Activated T-cell treated with anti-CD3 and anti-CD28 coated beads, Interleukin-2, amount 50 U/mL, for 4 hours (primary cell): Measurements from ENCODE around the gene ONECUT1. TPM values are rescaled to one million over a fixed set of nuclear protein-coding genes. Genes with fewer than 3 reads are reported as not detected.

Experiments
- ATAC-seq, 2 donors: fragments of 200-7000 bp; cut with Tn5 transposase; one replicate each; pipeline ENCODE4 v1.10.0; 2021
- DNase-seq: peaks from one replicate; pipeline ENCODE4 v3.0.0-alpha.2; 2020
- H3K27me3 Mint-ChIP-seq: one replicate; pipeline ENCODE4 v1.8.0; 2021; ENCODE audit warnings: low read depth, mixed read lengths
- H3K36me3 Mint-ChIP-seq: one replicate; pipeline ENCODE4 v1.8.0; 2022; ENCODE audit warnings: mixed read lengths; ENCODE audit not compliant: insufficient read depth
- H3K4me1 Mint-ChIP-seq: one replicate; pipeline ENCODE4 v1.8.0; 2021; ENCODE audit warnings: low read depth, mixed read lengths
- H3K4me3 Mint-ChIP-seq: one replicate; pipeline ENCODE4 v1.8.0; 2021; ENCODE audit warnings: mild to moderate bottlenecking, moderate library complexity, mixed read lengths
- H3K9me3 Mint-ChIP-seq: one replicate; pipeline ENCODE4 v1.8.0; 2021; ENCODE audit warnings: mixed read lengths
- total RNA-seq, 3 donors: library from RNA; stranded (reverse); gene quantifications; one replicate each; pipeline ENCODE4 v1.2.1, GENCODE V29; 2021

ONECUT1 gene
- total RNA-seq, 3 donors from 2014 or later = 0.25 TPM; not detected in 2

DNA sequence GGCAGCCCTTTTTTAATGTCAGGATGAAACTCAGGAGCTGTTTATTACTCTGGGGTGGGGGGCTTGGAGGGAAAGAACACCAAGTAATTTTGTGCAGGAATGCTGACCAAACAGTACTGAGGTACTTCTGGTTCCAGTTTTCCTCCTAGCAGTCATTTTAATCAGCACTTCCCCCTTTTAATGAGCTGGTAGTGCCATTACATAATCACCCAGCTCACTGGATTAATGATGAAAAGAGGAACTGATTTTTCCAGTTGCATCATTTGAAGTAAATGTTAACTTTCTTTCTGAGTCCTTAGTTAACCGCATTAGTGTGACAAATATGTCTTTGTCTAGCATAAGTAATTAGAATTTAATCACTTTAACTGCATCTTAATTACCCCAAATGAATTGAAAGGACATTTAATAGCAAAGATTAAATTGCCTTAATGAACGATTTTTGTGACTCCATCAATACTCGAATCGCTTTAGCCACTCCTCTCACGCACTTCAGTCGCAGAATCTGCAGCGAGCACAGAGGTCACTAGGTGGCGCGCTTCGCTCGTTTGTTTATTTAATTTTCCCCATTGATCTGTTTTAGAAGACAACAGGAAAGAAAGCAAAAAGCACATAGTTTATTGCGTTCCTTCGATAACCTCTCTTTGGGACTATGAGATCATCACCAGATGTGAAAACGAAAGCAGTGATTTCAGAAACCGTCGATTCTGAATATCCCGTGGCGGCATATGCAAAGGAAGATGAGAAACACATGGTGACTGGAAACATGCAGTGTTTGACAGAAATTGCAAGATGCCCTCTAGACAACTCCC is 9.8 kb downstream of the ONECUT1 start:
- Mint-ChIP-seq H3K4me3 (peak overlapping the region; percentile 32), H3K4me1 (peaks cover 21% of the 10 kb centered on the region), H3K36me3 (no peaks in the 10 kb centered on the region), H3K9me3 (no peaks in the 10 kb centered on the region), H3K27me3 (peaks cover 81% of the 10 kb centered on the region)
- ATAC-seq (peak; percentile 56 to 62), DNase-seq (peak; percentile 55)

- ATAC-seq (no peak), DNase-seq (no peak)
- peaks cover 77% of the 10 kb centered on the region for H3K27me3 Mint-ChIP-seq
- H3K9me3 Mint-ChIP-seq = no peaks in the 10 kb centered on the region
- no peaks in the 10 kb centered on the region for H3K36me3 Mint-ChIP-seq
- peaks cover 17% of the 10 kb centered on the region for H3K4me1 Mint-ChIP-seq
- no peak overlapping the region for H3K4me3 Mint-ChIP-seq
Measured at GRCh38 chr15:52778457-52778856, 11.7 kb downstream of the ONECUT1 start.

DNA sequence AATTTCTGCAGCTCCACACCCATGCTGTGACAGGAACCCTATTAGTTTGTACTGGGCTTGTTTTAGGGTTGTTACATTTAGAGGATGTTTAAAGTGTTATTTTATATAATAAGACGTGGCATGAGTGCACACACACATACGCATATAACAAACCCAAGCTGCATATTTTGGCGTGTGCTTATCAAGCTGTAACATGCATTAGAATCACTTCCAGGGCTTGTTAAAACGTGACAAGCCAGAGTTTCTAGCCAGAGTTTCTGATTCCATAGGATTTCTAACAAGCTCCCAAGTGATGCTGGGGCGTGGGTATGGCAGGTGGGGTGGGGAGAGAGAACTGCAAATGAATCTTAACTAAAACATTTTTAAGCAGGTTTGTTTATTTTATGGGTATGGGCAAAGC is 17.4 kb downstream of the ONECUT1 start:
- no peaks in the 10 kb centered on the region for H3K36me3 Mint-ChIP-seq
- H3K4me1 Mint-ChIP-seq = no peaks in the 10 kb centered on the region
- ATAC-seq = no peak
- no peak overlapping the region for H3K4me3 Mint-ChIP-seq
- H3K27me3 Mint-ChIP-seq = peaks cover 51% of the 10 kb centered on the region
- no peaks in the 10 kb centered on the region for H3K9me3 Mint-ChIP-seq
- DNase-seq = no peak

DNA sequence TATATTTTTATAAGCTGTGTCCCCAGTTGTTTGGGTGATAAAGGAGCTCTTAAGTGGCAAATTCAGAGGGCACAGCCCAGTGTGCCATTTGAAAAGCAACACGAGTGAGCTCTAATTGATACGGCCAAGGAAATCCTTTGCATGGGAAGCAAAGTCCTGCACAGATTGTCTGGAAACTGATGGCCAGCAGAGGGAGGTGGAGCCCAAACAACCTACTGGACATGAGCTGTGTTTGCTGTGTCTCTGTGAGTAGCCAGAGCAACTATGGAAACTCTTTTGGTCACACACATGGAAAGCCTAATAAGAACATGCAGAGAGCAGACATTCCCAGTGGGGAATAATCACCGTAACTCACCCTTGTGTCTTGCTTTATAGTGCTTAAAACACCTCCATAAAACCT is 24.4 kb downstream of the ONECUT1 start:
- DNase-seq (no peak), ATAC-seq (no peak)
- peaks cover 50% of the 10 kb centered on the region for H3K27me3 Mint-ChIP-seq
- H3K4me3 Mint-ChIP-seq = no peak overlapping the region
- no peaks in the 10 kb centered on the region for H3K9me3 Mint-ChIP-seq
- H3K36me3 Mint-ChIP-seq = no peaks in the 10 kb centered on the region
- H3K4me1 Mint-ChIP-seq = no peaks in the 10 kb centered on the region

DNA sequence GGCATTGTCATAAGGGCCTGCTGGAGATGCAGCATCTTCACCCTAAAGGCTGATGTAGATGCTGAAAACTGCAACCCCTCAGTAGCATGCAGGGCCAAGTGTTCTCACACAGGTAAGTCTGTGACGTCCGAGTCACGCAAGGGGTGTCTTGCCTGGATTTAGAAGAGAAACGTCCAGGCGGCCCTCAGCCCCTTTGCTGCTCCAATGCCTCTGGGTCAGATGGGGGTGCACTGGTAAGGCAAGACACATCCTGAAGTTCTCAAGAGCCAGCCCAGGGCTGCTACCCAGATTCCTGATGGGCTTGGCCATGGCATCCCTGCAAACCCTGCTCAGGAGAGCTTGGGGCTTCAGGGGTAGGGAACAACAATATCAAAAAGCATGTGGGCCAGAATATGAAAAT is 25.4 kb downstream of the ONECUT1 start:
- no peaks in the 10 kb centered on the region for H3K36me3 Mint-ChIP-seq
- DNase-seq (no peak), ATAC-seq (no peak)
- peaks cover 55% of the 10 kb centered on the region for H3K27me3 Mint-ChIP-seq
- no peaks in the 10 kb centered on the region for H3K9me3 Mint-ChIP-seq
- H3K4me1 Mint-ChIP-seq = no peaks in the 10 kb centered on the region
- H3K4me3 Mint-ChIP-seq = no peak overlapping the region

DNA sequence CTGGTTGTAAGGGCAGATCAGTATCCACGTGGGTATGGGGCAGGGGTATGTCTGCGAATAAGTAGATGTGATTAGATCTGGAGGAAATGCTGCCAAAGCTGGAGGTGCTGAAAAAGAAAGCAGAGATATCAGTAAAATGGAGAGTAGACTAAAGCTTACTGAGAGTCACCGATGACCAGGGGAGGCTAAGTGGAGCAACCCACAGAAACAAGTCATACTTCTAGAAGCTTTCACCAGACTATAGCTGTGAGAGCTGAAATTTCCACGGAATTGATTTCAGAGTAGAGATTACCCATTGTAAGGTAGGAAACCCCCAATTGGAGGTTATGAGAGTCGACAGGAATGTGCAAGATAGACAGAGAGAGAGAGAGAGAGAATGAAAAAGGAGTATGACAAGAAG is 27.5 kb downstream of the ONECUT1 start:
- peaks cover 49% of the 10 kb centered on the region for H3K27me3 Mint-ChIP-seq
- no peaks in the 10 kb centered on the region for H3K4me1 Mint-ChIP-seq
- DNase-seq (no peak), ATAC-seq (no peak)
- H3K4me3 Mint-ChIP-seq = no peak overlapping the region
- no peaks in the 10 kb centered on the region for H3K36me3 Mint-ChIP-seq
- no peaks in the 10 kb centered on the region for H3K9me3 Mint-ChIP-seq

DNA sequence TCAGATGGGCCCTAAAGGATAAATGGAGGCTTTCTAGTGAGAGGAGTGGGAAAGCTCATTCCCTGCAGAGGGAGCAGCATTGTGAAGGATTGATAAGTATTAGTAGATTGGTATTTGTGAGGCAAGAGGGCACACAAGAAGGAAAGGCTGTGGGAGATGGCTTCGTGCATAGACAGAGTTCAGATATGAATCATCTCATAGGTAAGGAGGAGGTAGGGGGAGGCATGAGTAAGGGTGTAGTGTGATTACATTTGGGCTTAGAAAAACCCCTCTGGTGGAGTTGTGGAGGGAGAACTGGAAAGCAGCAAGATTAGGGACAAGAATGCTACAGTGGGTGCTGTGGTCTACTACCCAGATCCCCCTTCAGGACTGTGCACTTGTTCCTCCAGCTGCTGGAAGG is 29.6 kb downstream of the ONECUT1 start:
- H3K27me3 Mint-ChIP-seq = peaks cover 41% of the 10 kb centered on the region
- no peaks in the 10 kb centered on the region for H3K9me3 Mint-ChIP-seq
- no peaks in the 10 kb centered on the region for H3K4me1 Mint-ChIP-seq
- ATAC-seq (peak in 1 of 2 donors; percentile 28), DNase-seq (no peak)
- H3K4me3 Mint-ChIP-seq = no peak overlapping the region
- no peaks in the 10 kb centered on the region for H3K36me3 Mint-ChIP-seq

DNA sequence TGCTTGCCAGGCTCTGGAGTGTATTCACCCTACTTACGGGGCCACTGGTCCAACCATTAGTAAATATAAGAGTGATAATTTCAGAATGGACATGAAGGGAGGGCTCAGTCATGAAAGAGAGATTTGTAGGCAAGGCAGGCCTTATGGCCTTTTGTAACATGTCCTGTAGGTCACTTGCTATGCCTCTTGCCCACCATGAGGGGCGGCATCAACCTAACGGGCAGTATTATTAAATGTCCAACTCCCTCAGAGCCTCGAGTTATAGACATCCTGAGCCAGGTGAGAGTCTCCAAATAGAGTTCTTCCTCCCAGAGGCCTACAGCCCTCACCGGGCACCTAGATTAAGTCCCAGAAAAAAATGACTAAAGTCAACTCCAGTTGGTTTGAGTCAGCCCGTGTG is 30.2 kb downstream of the ONECUT1 start:
- Mint-ChIP-seq H3K36me3 (no peaks in the 10 kb centered on the region), H3K4me3 (no peak overlapping the region), H3K9me3 (no peaks in the 10 kb centered on the region), H3K27me3 (peaks cover 41% of the 10 kb centered on the region), H3K4me1 (no peaks in the 10 kb centered on the region)
- DNase-seq (no peak), ATAC-seq (no peak)

DNA sequence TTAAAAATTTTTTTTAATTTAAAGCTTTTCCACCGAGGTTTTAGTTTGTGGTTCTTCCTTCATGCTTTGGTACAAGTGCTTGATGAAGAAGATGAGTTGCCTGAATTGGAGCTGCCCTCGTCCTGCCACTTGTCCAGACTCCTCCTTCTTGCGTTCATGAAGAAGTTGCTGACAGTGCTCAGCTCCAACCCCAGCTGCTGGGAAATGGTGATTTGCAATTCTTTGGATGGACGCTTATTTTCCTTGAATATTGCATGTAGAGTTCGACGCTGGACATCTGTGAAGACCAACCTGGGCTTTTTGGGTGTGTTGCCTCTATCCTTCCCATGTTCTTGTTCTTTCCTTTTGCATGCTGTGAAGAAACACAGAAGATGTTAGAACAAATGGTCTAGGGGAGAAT is 32.6 kb downstream of the ONECUT1 start:
- Mint-ChIP-seq H3K36me3 (no peaks in the 10 kb centered on the region), H3K9me3 (no peaks in the 10 kb centered on the region), H3K4me1 (no peaks in the 10 kb centered on the region), H3K4me3 (no peak overlapping the region), H3K27me3 (peaks cover 42% of the 10 kb centered on the region)
- no peak for ATAC-seq
- no peak for DNase-seq

- Mint-ChIP-seq H3K4me3 (no peak overlapping the region), H3K4me1 (no peaks in the 10 kb centered on the region), H3K27me3 (peaks cover 43% of the 10 kb centered on the region), H3K9me3 (no peaks in the 10 kb centered on the region), H3K36me3 (no peaks in the 10 kb centered on the region)
- DNase-seq (no peak), ATAC-seq (no peak)
Measured at GRCh38 chr15:52751522-52751921, 38.6 kb downstream of the ONECUT1 start.

DNA sequence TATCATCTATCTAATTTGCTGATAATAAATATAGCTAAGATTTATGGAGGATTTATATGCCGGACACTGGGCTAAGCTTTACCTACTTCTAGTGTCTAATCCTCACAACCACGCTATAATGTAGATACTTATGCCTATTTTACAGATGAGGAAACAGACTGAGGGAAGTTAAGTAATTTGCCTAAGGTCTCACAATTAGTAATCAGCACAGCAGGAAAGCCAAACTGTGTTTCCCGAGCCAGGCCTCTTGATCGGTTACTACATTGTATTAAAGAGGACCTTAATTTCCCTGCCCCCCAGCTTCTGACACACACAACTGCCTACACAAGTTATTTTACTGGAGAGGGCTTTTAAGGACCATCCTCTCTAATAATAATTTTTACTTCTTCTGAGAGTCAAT is 40.9 kb downstream of the ONECUT1 start:
- Mint-ChIP-seq H3K36me3 (no peaks in the 10 kb centered on the region), H3K4me3 (no peak overlapping the region), H3K27me3 (peaks cover 44% of the 10 kb centered on the region), H3K9me3 (no peaks in the 10 kb centered on the region), H3K4me1 (no peaks in the 10 kb centered on the region)
- DNase-seq (no peak), ATAC-seq (no peak)

GRCh38 chr15:52746162-52746757 is 43.9 kb downstream of the ONECUT1 start:
- DNase-seq = no peak
- ATAC-seq = no peak
- Mint-ChIP-seq H3K36me3 (no peaks in the 10 kb centered on the region), H3K4me3 (no peak overlapping the region), H3K9me3 (no peaks in the 10 kb centered on the region), H3K27me3 (peaks cover 28% of the 10 kb centered on the region), H3K4me1 (no peaks in the 10 kb centered on the region)

DNA sequence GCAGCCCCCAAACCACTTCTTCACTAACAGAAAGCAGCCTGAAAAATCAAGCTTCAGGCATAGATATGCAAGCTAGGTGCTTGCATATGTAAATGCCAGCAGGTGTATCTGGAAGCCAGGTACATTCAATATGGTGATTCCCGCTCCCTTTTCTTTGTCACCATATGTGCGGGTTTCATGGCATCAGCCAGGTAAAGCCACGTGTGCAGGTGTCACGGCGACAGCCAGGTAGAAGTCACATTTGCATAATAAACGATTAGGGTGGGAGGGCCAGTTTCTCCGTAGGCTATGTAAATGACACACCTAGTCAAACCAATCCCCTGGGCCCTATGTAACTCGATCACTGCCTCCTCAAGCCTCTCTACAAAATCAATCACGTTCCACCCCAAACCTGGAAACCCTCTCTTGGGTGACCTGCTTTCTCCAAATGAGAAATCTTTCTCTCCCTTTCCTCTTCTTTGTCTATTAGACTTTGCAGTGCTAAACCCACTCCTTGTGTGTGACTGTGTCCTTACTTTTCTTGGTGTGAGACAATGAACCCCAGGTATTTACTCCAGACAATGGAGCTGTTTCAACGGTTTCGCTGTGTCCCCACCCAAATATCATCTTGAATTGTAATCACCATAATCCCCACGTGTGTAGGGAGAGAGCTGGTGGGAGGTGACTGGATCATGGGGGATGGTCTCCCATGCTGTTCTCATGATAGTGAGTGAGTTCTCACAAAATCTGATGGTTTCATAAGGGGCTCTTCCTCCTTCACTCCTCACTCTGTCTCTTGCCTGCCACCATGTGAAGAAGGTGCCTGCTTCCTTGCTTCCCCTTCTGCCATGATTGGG is 44.6 kb downstream of the ONECUT1 start:
- no peaks in the 10 kb centered on the region for H3K4me1 Mint-ChIP-seq
- DNase-seq (no peak), ATAC-seq (no peak)
- peaks cover 21% of the 10 kb centered on the region for H3K27me3 Mint-ChIP-seq
- no peaks in the 10 kb centered on the region for H3K9me3 Mint-ChIP-seq
- H3K36me3 Mint-ChIP-seq = no peaks in the 10 kb centered on the region
- H3K4me3 Mint-ChIP-seq = no peak overlapping the region

GRCh38 chr15:52738311-52738710 is 51.8 kb downstream of the ONECUT1 start:
- no peak for DNase-seq
- Mint-ChIP-seq H3K27me3 (peaks cover 5% of the 10 kb centered on the region), H3K36me3 (no peaks in the 10 kb centered on the region), H3K9me3 (no peaks in the 10 kb centered on the region), H3K4me3 (no peak overlapping the region), H3K4me1 (peaks cover 2% of the 10 kb centered on the region)
- no peak for ATAC-seq
